Central memory CD8-positive, alpha-beta T cell (primary cell): ENCODE data around the gene SUPT6H.
"Not testable (repeated sequence)": the region's sequence is repeated elsewhere in the genome, so short reads cannot be mapped to it uniquely, and the experiment has no call there.

ENCODE experiments used
- ATAC-seq: fragments of 150-1000 bp; cut with Tn5 transposase; replicated peaks from 2 replicates; pipeline ENCODE4 v1.10.0; 2022; ENCODE audit warnings: mild to moderate bottlenecking, moderate FRiP score, moderate number of reproducible peaks; ENCODE audit not compliant: poor library complexity, severe bottlenecking; ENCODE audit errors: extremely low read depth
- DNase-seq, 2 donors: peaks; one replicate each; pipeline ENCODE4 v3.0.0; 2021; ENCODE audit warnings: low spot score in 2 of 2
- H3K27ac Mint-ChIP-seq: one replicate; pipeline ENCODE4 v1.8.0; 2022; ENCODE audit warnings: low read depth, mild to moderate bottlenecking, moderate library complexity, mixed read lengths
- H3K27me3 Mint-ChIP-seq: one replicate; pipeline ENCODE4 v1.8.0; 2022; ENCODE audit warnings: mixed read lengths
- H3K36me3 Mint-ChIP-seq: one replicate; pipeline ENCODE4 v1.8.0; 2022; ENCODE audit warnings: mild to moderate bottlenecking, moderate library complexity, mixed read lengths; ENCODE audit not compliant: insufficient read depth
- H3K4me1 Mint-ChIP-seq: one replicate; pipeline ENCODE4 v1.8.0; 2022; ENCODE audit warnings: mixed read lengths
- H3K4me3 Mint-ChIP-seq: one replicate; pipeline ENCODE4 v1.8.0; 2022; ENCODE audit warnings: mild to moderate bottlenecking, moderate library complexity, mixed read lengths
- H3K9me3 Mint-ChIP-seq: one replicate; pipeline ENCODE4 v1.8.0; 2022; ENCODE audit warnings: mixed read lengths

The SUPT6H gene

GRCh38 chr17:28634206-28634865 is 27.7 kb upstream of the SUPT6H start:
- H3K4me3 Mint-ChIP-seq, result no peak overlapping the region
- ATAC-seq, result no peak
- H3K9me3 Mint-ChIP-seq, result no peaks in the 10 kb centered on the region
- DNase-seq, result no peak
- H3K4me1 Mint-ChIP-seq, result peaks cover 25% of the 10 kb centered on the region
- peaks cover 83% of the 10 kb centered on the region for H3K36me3 Mint-ChIP-seq
- H3K27ac Mint-ChIP-seq, result no peak overlapping the region
- no peaks in the 10 kb centered on the region for H3K27me3 Mint-ChIP-seq

GRCh38 chr17:28635506-28635905 is 26.5 kb upstream of the SUPT6H start:
- Mint-ChIP-seq H3K27me3 (no peaks in the 10 kb centered on the region), H3K36me3 (peaks cover 82% of the 10 kb centered on the region), H3K9me3 (no peaks in the 10 kb centered on the region), H3K4me3 (no peak overlapping the region), H3K4me1 (peaks cover 30% of the 10 kb centered on the region), H3K27ac (no peak overlapping the region)
- ATAC-seq (no peak), DNase-seq (no peak)

- peaks cover 63% of the 10 kb centered on the region for H3K36me3 Mint-ChIP-seq
- H3K4me1 Mint-ChIP-seq, result peaks cover 44% of the 10 kb centered on the region
- H3K9me3 Mint-ChIP-seq, result no peaks in the 10 kb centered on the region
- no peak overlapping the region for H3K27ac Mint-ChIP-seq
- DNase-seq (no peak), ATAC-seq (no peak)
- no peaks in the 10 kb centered on the region for H3K27me3 Mint-ChIP-seq
- H3K4me3 Mint-ChIP-seq, result no peak overlapping the region
These were observed 20.4 kb upstream of the SUPT6H start for GRCh38 chr17:28641579-28641978.

- Mint-ChIP-seq H3K4me3 (peak overlapping the region; percentile 95), H3K9me3 (no peaks in the 10 kb centered on the region), H3K36me3 (peaks cover 43% of the 10 kb centered on the region), H3K27me3 (no peaks in the 10 kb centered on the region), H3K4me1 (peaks cover 44% of the 10 kb centered on the region), H3K27ac (peak overlapping the region; percentile 84)
- ATAC-seq (no peak), DNase-seq (no peak)
These were observed 17.8 kb upstream of the SUPT6H start for GRCh38 chr17:28643983-28644786.

GRCh38 chr17:28644787-28645575 is 17.0 kb upstream of the SUPT6H start, which contains the start of gene BLTP2:
Gene BLTP2, minus strand, starts transcription at chr17:28645158. Its CDS starts 102 bp downstream, at chr17:28645056.
- Mint-ChIP-seq H3K27ac (peak within 1 kb of the TSS; percentile 84), H3K4me3 (peak within 1 kb of the TSS; percentile 95), H3K4me1 (peaks cover 41% of the 10 kb centered on the region), H3K36me3 (peaks cover 38% of the 10 kb centered on the region), H3K27me3 (no peaks in the 10 kb centered on the region), H3K9me3 (no peaks in the 10 kb centered on the region)
- ATAC-seq (peak; percentile 99), DNase-seq (peak; percentile 83 to 91)

GRCh38 chr17:28645576-28645939 is 16.4 kb upstream of the SUPT6H start:
- H3K9me3 Mint-ChIP-seq, result no peaks in the 10 kb centered on the region
- peaks cover 35% of the 10 kb centered on the region for H3K36me3 Mint-ChIP-seq
- ATAC-seq (no peak), DNase-seq (no peak)
- peak overlapping the region; percentile 95 for H3K4me3 Mint-ChIP-seq
- peak overlapping the region; percentile 84 for H3K27ac Mint-ChIP-seq
- peaks cover 37% of the 10 kb centered on the region for H3K4me1 Mint-ChIP-seq
- H3K27me3 Mint-ChIP-seq, result no peaks in the 10 kb centered on the region

- Mint-ChIP-seq H3K27me3 (no peaks in the 10 kb centered on the region), H3K27ac (peak overlapping the region; percentile 84), H3K9me3 (no peaks in the 10 kb centered on the region), H3K4me1 (peaks cover 37% of the 10 kb centered on the region), H3K4me3 (peak overlapping the region; percentile 95), H3K36me3 (peaks cover 31% of the 10 kb centered on the region)
- ATAC-seq, result no peak
- no peak for DNase-seq
These were observed 15.8 kb upstream of the SUPT6H start for GRCh38 chr17:28646039-28646754.

GRCh38 chr17:28648698-28649097 is 13.3 kb upstream of the SUPT6H start:
- DNase-seq (no peak), ATAC-seq (no peak)
- no peak overlapping the region for H3K27ac Mint-ChIP-seq
- no peak overlapping the region for H3K4me3 Mint-ChIP-seq
- no peaks in the 10 kb centered on the region for H3K27me3 Mint-ChIP-seq
- H3K9me3 Mint-ChIP-seq, result no peaks in the 10 kb centered on the region
- peaks cover 26% of the 10 kb centered on the region for H3K36me3 Mint-ChIP-seq
- peaks cover 39% of the 10 kb centered on the region for H3K4me1 Mint-ChIP-seq

GRCh38 chr17:28655160-28655559 is 6.8 kb upstream of the SUPT6H start:
- Mint-ChIP-seq H3K27ac (no peak overlapping the region), H3K4me3 (no peak overlapping the region), H3K9me3 (no peaks in the 10 kb centered on the region), H3K36me3 (peaks cover 25% of the 10 kb centered on the region), H3K4me1 (peaks cover 32% of the 10 kb centered on the region), H3K27me3 (no peaks in the 10 kb centered on the region)
- DNase-seq, result no peak
- no peak for ATAC-seq

- H3K4me1 Mint-ChIP-seq, result peaks cover 48% of the 10 kb centered on the region
- DNase-seq (no peak), ATAC-seq (no peak)
- no peak overlapping the region for H3K27ac Mint-ChIP-seq
- no peaks in the 10 kb centered on the region for H3K27me3 Mint-ChIP-seq
- H3K36me3 Mint-ChIP-seq, result peaks cover 19% of the 10 kb centered on the region
- H3K9me3 Mint-ChIP-seq, result no peaks in the 10 kb centered on the region
- H3K4me3 Mint-ChIP-seq, result no peak overlapping the region
These were observed 4.2 kb upstream of the SUPT6H start for GRCh38 chr17:28657756-28658155.

- DNase-seq, H3K4me3 Mint-ChIP-seq, H3K27me3 Mint-ChIP-seq, H3K9me3 Mint-ChIP-seq, ATAC-seq, H3K27ac Mint-ChIP-seq: not testable (repeated sequence)
- Mint-ChIP-seq H3K4me1 (peaks cover 50% of the 10 kb centered on the region), H3K36me3 (peaks cover 19% of the 10 kb centered on the region)
These were observed 3.7 kb upstream of the SUPT6H start for GRCh38 chr17:28658342-28658741.
